Uterus (tissue), 4 donors: ENCODE data around the gene ELMO1. TPM values are rescaled to one million over a fixed set of nuclear protein-coding genes. Genes with fewer than 3 reads are reported as not detected.

ENCODE experiments used
- DNase-seq, 2 donors: peaks; one replicate each; pipeline ENCODE4 v3.0.0-alpha.2; 2019 to 2020
- H3K27ac ChIP-seq, 2 donors: fragments of 200-600 bp; sonication (generic); 1 replicate in 1 of 2; 2 replicates in 1 of 2; pipeline ENCODE4 v1.5.1; 2016 to 2018
- H3K27me3 ChIP-seq, 2 donors: fragments of 200-600 bp; sonication (generic); one replicate each; pipeline ENCODE4 v1.5.1; 2018 to 2019; ENCODE audit warnings: control low read depth in 1 of 2
- H3K36me3 ChIP-seq, 2 donors: fragments of 200-600 bp; sonication (generic); one replicate each; pipeline ENCODE4 v1.5.1; 2019; ENCODE audit warnings: control low read depth in 1 of 2
- H3K4me1 ChIP-seq, 2 donors: fragments of 200-600 bp; sonication (generic); one replicate each; pipeline ENCODE4 v1.5.1; 2018 to 2019; ENCODE audit warnings: control low read depth in 1 of 2
- H3K4me3 ChIP-seq, 2 donors: fragments of 200-600 bp; sonication (generic); 1 replicate in 1 of 2; 2 replicates in 1 of 2; pipeline ENCODE4 v1.5.1; 2018 to 2019; ENCODE audit warnings: mild to moderate bottlenecking in 1 of 2
- H3K9me3 ChIP-seq, 2 donors: fragments of 200-600 bp; sonication (generic); one replicate each; pipeline ENCODE4 v1.5.1; 2019; ENCODE audit warnings: control low read depth in 1 of 2
- CTCF ChIP-seq, 4 experiments: fragments of 200-600 bp in 2 of 4; fragments of 450-650 bp in 2 of 4; sonication (generic) in 2 of 4; IDR thresholded peaks; one replicate each; pipeline ENCODE4 v1.5.1; 2016 to 2019; ENCODE audit warnings: antibody characterized with exemption in 4 of 4, mild to moderate bottlenecking in 2 of 4, moderate library complexity in 1 of 4
- POLR2A ChIP-seq, 2 donors: fragments of 450-650 bp; IDR thresholded peaks; one replicate each; pipeline ENCODE4 v1.6.1; 2016; ENCODE audit warnings: antibody characterized with exemption in 2 of 2, mild to moderate bottlenecking in 1 of 2, moderate library complexity in 1 of 2
- intact Hi-C: fragments of 100-400 bp; cut with DNase I; formaldehyde crosslinking; loops from one replicate; pipeline ENCODE4 v1.15.1; 2023; ENCODE audit warnings: low total_unique reads
- total RNA-seq, 4 donors: library from RNA; depleted of rRNA in 3 of 4; stranded (reverse); fragments of >200 nt in 3 of 4; gene quantifications; one replicate each; pipeline versions ENCODE4 v1.1.0 to v1.2.4, GENCODE V29; 2014 to 2023
- donor health status: DM: yes; HTN: yes; CAD: no.

The ELMO1 gene
- total RNA-seq, 4 donors from 2014 or later: 37.9 to 64.7 (median 55.5) TPM

- TF ChIP-seq POLR2A (IDR thresholded peaks at IDR 0.05) (no peak), CTCF (IDR thresholded peaks at IDR 0.05) (no peak)
- DNase-seq: no peak
- Histone ChIP-seq H3K4me3 (no peak overlapping the region), H3K4me1 (no peaks in the 10 kb centered on the region), H3K27ac (no peak overlapping the region), H3K9me3 (no peaks in the 10 kb centered on the region), H3K27me3 (no peaks in the 10 kb centered on the region), H3K36me3 (no peaks in the 10 kb centered on the region)
- intact Hi-C loops: no loop called here
These were observed 408.3 kb downstream of the ELMO1 start for GRCh38 chr7:37040330-37040729.

GRCh38 chr7:37039131-37039749 lies 409.4 kb downstream of the ELMO1 start:
- no peaks in the 10 kb centered on the region for H3K36me3 ChIP-seq

GRCh38 chr7:37038706-37039105 lies 410.0 kb downstream of the ELMO1 start:
- H3K4me1 ChIP-seq: no peaks in the 10 kb centered on the region
- no peak overlapping the region for H3K27ac ChIP-seq
- TF ChIP-seq CTCF (IDR thresholded peaks at IDR 0.05) (no peak), POLR2A (IDR thresholded peaks at IDR 0.05) (no peak)
- intact Hi-C loops: no loop called here
- DNase-seq: no peak
- H3K27me3 ChIP-seq: no peaks in the 10 kb centered on the region
- H3K36me3 ChIP-seq: no peaks in the 10 kb centered on the region
- no peaks in the 10 kb centered on the region for H3K9me3 ChIP-seq
- H3K4me3 ChIP-seq: no peak overlapping the region

More at GRCh38 chr7:37039131-37039749, 409.4 kb downstream of the ELMO1 start:
- Histone ChIP-seq H3K4me1 (no peaks in the 10 kb centered on the region), H3K27me3 (no peaks in the 10 kb centered on the region), H3K4me3 (no peak overlapping the region), H3K9me3 (no peaks in the 10 kb centered on the region), H3K27ac (no peak overlapping the region)
- DNase-seq: no peak
- TF ChIP-seq POLR2A (IDR thresholded peaks at IDR 0.05) (no peak), CTCF (IDR thresholded peaks at IDR 0.05) (no peak)
- intact Hi-C loops: no loop called here

GRCh38 chr7:37037286-37037685 lies 411.4 kb downstream of the ELMO1 start:
- Histone ChIP-seq H3K36me3 (no peaks in the 10 kb centered on the region), H3K27ac (no peak overlapping the region), H3K4me1 (peaks cover 0 to 5% of the 10 kb centered on the region in 2 donors), H3K27me3 (no peaks in the 10 kb centered on the region), H3K9me3 (no peaks in the 10 kb centered on the region), H3K4me3 (no peak overlapping the region)
- intact Hi-C loops: no loop called here
- DNase-seq: no peak
- TF ChIP-seq POLR2A (IDR thresholded peaks at IDR 0.05) (no peak), CTCF (IDR thresholded peaks at IDR 0.05) (no peak)

GRCh38 chr7:37035631-37036030 lies 413.0 kb downstream of the ELMO1 start:
- Histone ChIP-seq H3K9me3 (no peaks in the 10 kb centered on the region), H3K27ac (no peak overlapping the region), H3K27me3 (no peaks in the 10 kb centered on the region), H3K36me3 (no peaks in the 10 kb centered on the region), H3K4me1 (peaks cover 0 to 13% of the 10 kb centered on the region in 2 donors), H3K4me3 (no peak overlapping the region)
- TF ChIP-seq CTCF (IDR thresholded peaks at IDR 0.05) (no peak), POLR2A (IDR thresholded peaks at IDR 0.05) (no peak)
- intact Hi-C loops: no loop called here
- DNase-seq: no peak
